Measurements from ENCODE around the gene GRM5.

GRCh38 chr11:88704485-88704884 is 361.3 kb downstream of the GRM5 start:
- TF ChIP-seq POLR2AphosphoS5 (IDR thresholded peaks at IDR 0.05) (no peak), POLR2A (IDR thresholded peaks at IDR 0.05) (no peak), CTCF (IDR thresholded peaks at IDR 0.05) (no peak)
